ENCODE results near the gene RHNO1. TPM values are rescaled to one million over a fixed set of nuclear protein-coding genes. Genes with fewer than 3 reads are reported as not detected.

Gene RHNO1
- total and polyA plus RNA-seq, 2 of the 4 experiments (the other 2 are of a cell fraction), result 26.1 to 30.6 TPM

DNA sequence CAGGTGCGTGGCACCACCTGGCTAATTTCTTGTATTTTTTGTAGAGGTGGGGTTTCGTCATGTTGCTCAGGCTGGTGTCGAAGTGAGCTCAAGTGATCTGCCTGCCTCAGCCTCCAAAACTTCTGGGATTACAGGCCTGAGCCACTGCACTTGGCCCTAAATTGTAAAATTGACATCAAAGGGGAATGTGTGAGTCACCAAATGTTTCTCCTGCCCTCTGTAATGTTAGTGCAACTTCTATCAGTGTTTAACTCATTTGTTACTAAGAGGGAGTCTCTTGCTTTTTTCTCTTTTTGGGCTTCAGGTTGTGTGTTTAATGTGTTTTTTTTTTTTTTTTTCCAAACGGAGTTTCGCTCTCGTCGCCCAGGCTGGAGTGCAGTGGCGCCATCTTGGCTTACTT lies 16.0 kb downstream of the RHNO1 start:
- H3K27ac ChIP-seq (ENCODE audit: insufficient read depth, low read length), result peak overlapping the region; percentile 72; the same call in 1 of the 2 replicates
- in situ Hi-C loops (cut with MboI; ENCODE audit: low sequenced_read_pairs), result no loop called here
- H3K4me3 ChIP-seq (ENCODE audit: insufficient read depth, low read depth, low read length), result no peak overlapping the region
- no peak overlapping the region for H2AK9ac ChIP-seq (replicated peaks; ENCODE audit: low read depth, low read length, poor library complexity)
- TF ChIP-seq CEBPB (IDR thresholded peaks at IDR 0.05; ENCODE audit: low read depth, low read length) (peak; percentile 78), RFX5 (IDR thresholded peaks at IDR 0.05; ENCODE audit: low read depth, low read length) (peak; percentile 62; the same call in 1 of the 2 replicates), FOS (IDR thresholded peaks at IDR 0.05; ENCODE audit: low read depth, low read length) (peak; percentile 87), NFE2L2 (IDR thresholded peaks at IDR 0.05; ENCODE audit: low read depth, low read length) (no peak)
- H2BK5ac ChIP-seq (ENCODE audit: low read depth, low read length, poor library complexity, severe bottlenecking), result peak overlapping the region; percentile 82
- peak overlapping the region; percentile 82 for H3K4me2 ChIP-seq (ENCODE audit: low read depth, low read length)
- peak; percentile 3; the same call in 1 of the 2 replicates for ATAC-seq (ENCODE audit: low read depth)
- no TSS peak for BruUV-seq (replicated peaks)
- peak overlapping the region; percentile 85; the same call in 1 of the 2 replicates for H3K14ac ChIP-seq (replicated peaks; ENCODE audit: low read depth, low read length)
- dilution Hi-C loops (cut with HindIII; ENCODE audit: low sequenced_read_pairs, unreplicated experiment), result no loop called here
- intact Hi-C loops (cut with micrococcal nuclease), result no loop called here
- peak overlapping the region; percentile 58 for H2BK20ac ChIP-seq (ENCODE audit: low read depth, low read length)
- H2AFZ ChIP-seq (replicated peaks; ENCODE audit: low read length, poor library complexity), result no peak overlapping the region
- peak overlapping the region in 1 of 2 experiments; percentile 56; a peak in 1 of 4 replicates for H4K8ac ChIP-seq (ENCODE audit: low read depth in 2 of 2, low read length in 2 of 2)
- peaks cover 7% of the 10 kb centered on the region for H3K4me1 ChIP-seq (ENCODE audit: control insufficient read depth, insufficient read depth, low read length)
- H4K5ac ChIP-seq (ENCODE audit: low read depth, low read length), result no peak overlapping the region; the same call in 1 of the 2 replicates
- WGBS, 2 experiments (ENCODE audit: extremely low coverage in 2 of 2, insufficient read length in 1 of 2), result 40% methylated on average over 1 of the region's 8 CpGs; no CpG with 5 or more reads in 1 of the 2 experiments
- peaks cover 12% of the 10 kb centered on the region for H3K9me1 ChIP-seq (ENCODE audit: insufficient read depth, low read length)
- H3K4ac ChIP-seq (ENCODE audit: low read depth, low read length), result peak overlapping the region; percentile 85
- no peak overlapping the region for H3K9ac ChIP-seq (ENCODE audit: low read depth, low read length)
- ChIA-PET CTCF (interaction anchor here (0.6 to 0.7 kb wide), 2 partner anchors 10 to 1161 kb away, joined by 4 to 6 read pairs; no protein-coding TSS in a partner anchor), POLR2A (ENCODE audit: unreplicated experiment) (no interaction called here)
- peaks cover 6 to 56% of the 10 kb centered on the region in 2 experiments; a peak in 3 of 4 replicates for H3K79me1 ChIP-seq (ENCODE audit: low read depth in 1 of 2, low read length in 2 of 2)
- H4K20me1 ChIP-seq (ENCODE audit: insufficient read depth, low read length), result peaks cover 23% of the 10 kb centered on the region
- no peak overlapping the region for H3K18ac ChIP-seq (ENCODE audit: low read depth, low read length)
- H2AK5ac ChIP-seq (ENCODE audit: low read depth, low read length), result peak overlapping the region; percentile 74; the same call in 1 of the 2 replicates
- H2BK120ac ChIP-seq (ENCODE audit: low read depth, low read length), result no peak overlapping the region
- H3K36me3 ChIP-seq (ENCODE audit: control insufficient read depth, insufficient read depth, low read length), result peaks cover 4% of the 10 kb centered on the region
- no peaks in the 10 kb centered on the region for H3K9me3 ChIP-seq (ENCODE audit: control insufficient read depth, insufficient read depth, low read length)
- H3K23ac ChIP-seq (ENCODE audit: low read depth, low read length), result no peak overlapping the region
- H3K27me3 ChIP-seq (ENCODE audit: control insufficient read depth, insufficient read depth, low read length), result no peaks in the 10 kb centered on the region
- no peak overlapping the region; the same call in 2 of the 3 replicates for H2BK15ac ChIP-seq (ENCODE audit: low read depth, low read length)
- no peak overlapping the region for H4K91ac ChIP-seq (ENCODE audit: insufficient read depth, low read depth, low read length)
- H3K56ac ChIP-seq (ENCODE audit: extremely low read depth, insufficient read depth, low read length), result no peak overlapping the region
- DNase-seq, result peak; percentile 92

All from IMR-90 (cell line).